ENCODE data around the gene IGLON5.

The IGLON5 gene

GRCh38 chr19:51368366-51369282 is 57.2 kb downstream of the IGLON5 start, which contains the start of gene CLDND2:
Gene CLDND2, minus strand, starts transcription at chr19:51369003. Its CDS starts 426 bp downstream, at chr19:51368577.
- Histone ChIP-seq H3K4me1 (ENCODE audit: low read length) (peaks cover 12% of the 10 kb centered on the region), H3K36me3 (replicated peaks; ENCODE audit: low read depth, low read length) (no peaks in the 10 kb centered on the region), H3K9me3 (ENCODE audit: insufficient read depth, low read length) (no peaks in the 10 kb centered on the region), H3K4me2 (ENCODE audit: low read length) (peak within 1 kb of the TSS; percentile 91), H4K20me1 (ENCODE audit: insufficient read depth, low read length) (no peaks in the 10 kb centered on the region), H3K9ac (ENCODE audit: low read length) (peak within 1 kb of the TSS; percentile 93), H2AFZ (ENCODE audit: low read depth, low read length) (peak within 1 kb of the TSS; percentile 65), H3K27me3 (ENCODE audit: low read depth, low read length) (no peaks in the 10 kb centered on the region), H3K79me2 (ENCODE audit: low read length) (peaks cover 19% of the 10 kb centered on the region), H3K4me3 (ENCODE audit: low read length) (peak within 1 kb of the TSS; percentile 95), H3K27ac (ENCODE audit: low read length) (peak within 1 kb of the TSS; percentile 56)
- TF ChIP-seq CTCF (IDR thresholded peaks at IDR 0.05; ENCODE audit: low read depth, low read length) (no peak), EZH2phosphoT487 (IDR thresholded peaks at IDR 0.05; ENCODE audit: low read depth) (no peak)

GRCh38 chr19:51370230-51370629 is 58.8 kb downstream of the IGLON5 start:
- TF ChIP-seq CTCF (IDR thresholded peaks at IDR 0.05; ENCODE audit: low read depth, low read length), result no peak
- TF ChIP-seq EZH2phosphoT487 (IDR thresholded peaks at IDR 0.05; ENCODE audit: low read depth), result no peak
- no peaks in the 10 kb centered on the region for H3K9me3 ChIP-seq (ENCODE audit: insufficient read depth, low read length)
- H3K4me1 ChIP-seq (ENCODE audit: low read length), result peaks cover 11% of the 10 kb centered on the region
- no peak overlapping the region for H2AFZ ChIP-seq (ENCODE audit: low read depth, low read length)
- H3K36me3 ChIP-seq (replicated peaks; ENCODE audit: low read depth, low read length), result no peaks in the 10 kb centered on the region
- H3K27me3 ChIP-seq (ENCODE audit: low read depth, low read length), result no peaks in the 10 kb centered on the region
- no peak overlapping the region for H3K27ac ChIP-seq (ENCODE audit: low read length)
- no peak overlapping the region for H3K4me2 ChIP-seq (ENCODE audit: low read length)
- peaks cover 17% of the 10 kb centered on the region for H3K79me2 ChIP-seq (ENCODE audit: low read length)
- H3K9ac ChIP-seq (ENCODE audit: low read length), result no peak overlapping the region
- no peaks in the 10 kb centered on the region for H4K20me1 ChIP-seq (ENCODE audit: insufficient read depth, low read length)
- H3K4me3 ChIP-seq (ENCODE audit: low read length), result no peak overlapping the region

GRCh38 chr19:51371186-51371690 is 59.8 kb downstream of the IGLON5 start:
- TF ChIP-seq CTCF (IDR thresholded peaks at IDR 0.05; ENCODE audit: low read depth, low read length) (no peak), EZH2phosphoT487 (IDR thresholded peaks at IDR 0.05; ENCODE audit: low read depth) (no peak)
- Histone ChIP-seq H3K27ac (ENCODE audit: low read length) (no peak overlapping the region), H3K4me2 (ENCODE audit: low read length) (no peak overlapping the region)

GRCh38 chr19:51372021-51372648 is 60.7 kb downstream of the IGLON5 start:
- Histone ChIP-seq H4K20me1 (ENCODE audit: insufficient read depth, low read length) (no peaks in the 10 kb centered on the region), H3K9ac (ENCODE audit: low read length) (no peak overlapping the region), H3K79me2 (ENCODE audit: low read length) (peaks cover 6% of the 10 kb centered on the region; the same call in 1 of the 2 replicates), H3K9me3 (ENCODE audit: insufficient read depth, low read length) (no peaks in the 10 kb centered on the region), H2AFZ (ENCODE audit: low read depth, low read length) (no peak overlapping the region), H3K4me1 (ENCODE audit: low read length) (peaks cover 12% of the 10 kb centered on the region), H3K4me3 (ENCODE audit: low read length) (no peak overlapping the region), H3K27me3 (ENCODE audit: low read depth, low read length) (no peaks in the 10 kb centered on the region), H3K36me3 (replicated peaks; ENCODE audit: low read depth, low read length) (no peaks in the 10 kb centered on the region), H3K4me2 (ENCODE audit: low read length) (no peak overlapping the region), H3K27ac (ENCODE audit: low read length) (no peak overlapping the region)
- no peak for TF ChIP-seq CTCF (IDR thresholded peaks at IDR 0.05; ENCODE audit: low read depth, low read length)

More at GRCh38 chr19:51371186-51371690, 59.8 kb downstream of the IGLON5 start:
- no peaks in the 10 kb centered on the region for H4K20me1 ChIP-seq (ENCODE audit: insufficient read depth, low read length)
- no peaks in the 10 kb centered on the region for H3K36me3 ChIP-seq (replicated peaks; ENCODE audit: low read depth, low read length)
- H3K9me3 ChIP-seq (ENCODE audit: insufficient read depth, low read length), result no peaks in the 10 kb centered on the region
- no peak overlapping the region for H3K4me3 ChIP-seq (ENCODE audit: low read length)
- H3K4me1 ChIP-seq (ENCODE audit: low read length), result peaks cover 12% of the 10 kb centered on the region
- no peak overlapping the region for H2AFZ ChIP-seq (ENCODE audit: low read depth, low read length)
- peaks cover 9% of the 10 kb centered on the region; the same call in 1 of the 2 replicates for H3K79me2 ChIP-seq (ENCODE audit: low read length)
- H3K9ac ChIP-seq (ENCODE audit: low read length), result no peak overlapping the region
- no peaks in the 10 kb centered on the region for H3K27me3 ChIP-seq (ENCODE audit: low read depth, low read length)
